ENCODE data around the gene SEPHS2. TPM values are rescaled to one million over a fixed set of nuclear protein-coding genes. Genes with fewer than 3 reads are reported as not detected.
"Not testable (repeated sequence)": the region's sequence is repeated elsewhere in the genome, so short reads cannot be mapped to it uniquely, and the experiment has no call there.

The SEPHS2 gene
- total RNA-seq, 1 experiment from 2014 or later: 6.4 TPM

GRCh38 chr16:30470170-30470512, 24.5 kb upstream of the SEPHS2 start:
- DNase-seq (ENCODE audit: low read depth): no peak

GRCh38 chr16:30464078-30464477, 18.4 kb upstream of the SEPHS2 start:
- DNase-seq (ENCODE audit: low read depth): no peak

- DNase-seq (ENCODE audit: low read depth): not testable (repeated sequence)
These were observed 15.8 kb upstream of the SEPHS2 start for GRCh38 chr16:30461426-30461825.

GRCh38 chr16:30459456-30459855, 13.8 kb upstream of the SEPHS2 start:
- DNase-seq (ENCODE audit: low read depth): no peak

GRCh38 chr16:30458561-30459394, 13.1 kb upstream of the SEPHS2 start:
- peak; percentile 5 for DNase-seq (ENCODE audit: low read depth)

GRCh38 chr16:30457743-30458560, 12.3 kb upstream of the SEPHS2 start:
- no peak for DNase-seq (ENCODE audit: low read depth)

GRCh38 chr16:30457256-30457655, 11.6 kb upstream of the SEPHS2 start:
- DNase-seq (ENCODE audit: low read depth): no peak

GRCh38 chr16:30456302-30456701, 10.6 kb upstream of the SEPHS2 start:
- DNase-seq (ENCODE audit: low read depth): no peak

GRCh38 chr16:30452709-30453580, 7.3 kb upstream of the SEPHS2 start:
- not testable (repeated sequence) for DNase-seq (ENCODE audit: low read depth)

- DNase-seq (ENCODE audit: low read depth): no peak
These were observed 3.4 kb upstream of the SEPHS2 start for GRCh38 chr16:30449116-30449435.

GRCh38 chr16:30447512-30448226, 2.0 kb upstream of the SEPHS2 start:
- no peak for DNase-seq (ENCODE audit: low read depth)

- DNase-seq (ENCODE audit: low read depth): no peak
These were observed 525 bp upstream of the SEPHS2 start for GRCh38 chr16:30446203-30446595.

- DNase-seq (ENCODE audit: low read depth): no peak
These were observed 596 bp downstream of the SEPHS2 start for GRCh38 chr16:30445149-30445407.

- DNase-seq (ENCODE audit: low read depth): no peak
These were observed 1.2 kb downstream of the SEPHS2 start for GRCh38 chr16:30444231-30445148.

GRCh38 chr16:30443631-30444030, 2.0 kb downstream of the SEPHS2 start:
- no peak for DNase-seq (ENCODE audit: low read depth)

- no peak for DNase-seq (ENCODE audit: low read depth)
These were observed 5.8 kb downstream of the SEPHS2 start for GRCh38 chr16:30439720-30440348.

- no peak for DNase-seq (ENCODE audit: low read depth)
These were observed 6.8 kb downstream of the SEPHS2 start for GRCh38 chr16:30438835-30439234.

GRCh38 chr16:30437511-30438046, 8.1 kb downstream of the SEPHS2 start:
- DNase-seq (ENCODE audit: low read depth): no peak

GRCh38 chr16:30434852-30435251, 10.8 kb downstream of the SEPHS2 start:
- DNase-seq (ENCODE audit: low read depth): no peak

GRCh38 chr16:30430428-30430970, 15.2 kb downstream of the SEPHS2 start:
- peak; percentile 10 for DNase-seq (ENCODE audit: low read depth)

Measured in Daoy (cell line).